Esophagus muscularis mucosa (tissue), 3 donors: Measurements from ENCODE around the gene RPS6KL1.

Experiments used
- CTCF ChIP-seq, 3 experiments: fragments of 200-600 bp in 2 of 3; fragments of 450-650 bp in 1 of 3; sonication (generic) in 2 of 3; IDR thresholded peaks; one replicate each; pipeline ENCODE4 v1.5.1; 2017 to 2019; ENCODE audit warnings: antibody characterized with exemption in 3 of 3, mild to moderate bottlenecking in 2 of 3, moderate library complexity in 1 of 3
- POLR2A ChIP-seq: fragments of 450-650 bp; IDR thresholded peaks from one replicate; pipeline ENCODE4 v1.6.1; 2017; ENCODE audit warnings: antibody characterized with exemption, moderate library complexity, mild to moderate bottlenecking, low read depth

GRCh38 chr14:74929242-74929641 is 6.2 kb upstream of the RPS6KL1 start:
- no peak for TF ChIP-seq CTCF (IDR thresholded peaks at IDR 0.05)
- TF ChIP-seq POLR2A = no peak
